ENCODE data around the gene SRSF8. TPM values are rescaled to one million over a fixed set of nuclear protein-coding genes. Genes with fewer than 3 reads are reported as not detected.
"Not testable (repeated sequence)": the region's sequence is repeated elsewhere in the genome, so short reads cannot be mapped to it uniquely, and the experiment has no call there.

SRSF8 gene, protein sequence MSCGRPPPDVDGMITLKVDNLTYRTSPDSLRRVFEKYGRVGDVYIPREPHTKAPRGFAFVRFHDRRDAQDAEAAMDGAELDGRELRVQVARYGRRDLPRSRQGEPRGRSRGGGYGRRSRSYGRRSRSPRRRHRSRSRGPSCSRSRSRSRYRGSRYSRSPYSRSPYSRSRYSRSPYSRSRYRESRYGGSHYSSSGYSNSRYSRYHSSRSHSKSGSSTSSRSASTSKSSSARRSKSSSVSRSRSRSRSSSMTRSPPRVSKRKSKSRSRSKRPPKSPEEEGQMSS
- 10 to 100 TPM; 23.7 to 26.5 TPM for total RNA-seq

DNA sequence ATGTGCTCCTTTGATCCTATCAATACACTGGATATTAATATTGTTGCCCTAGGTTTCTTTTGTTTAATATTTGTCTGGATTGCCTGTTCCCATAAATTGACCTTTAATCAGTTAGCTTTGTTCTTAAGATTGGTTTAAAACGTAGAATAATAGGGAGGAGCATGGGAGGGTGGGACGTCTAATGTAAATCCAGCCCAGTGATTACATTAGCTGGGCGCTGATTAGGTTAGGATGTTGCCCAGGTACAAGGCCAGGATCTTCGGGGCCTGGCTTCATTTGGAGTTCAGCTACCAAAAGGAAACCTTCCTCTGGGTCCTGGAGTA is at the start of gene SRSF8:
SRSF8 (plus strand) TSS at position 204 of the 323 bp plus-strand sequence. CDS start 308 bp downstream, outside the sequence.
- H3K27me3 Mint-ChIP-seq = peaks cover 2% of the 10 kb centered on the region
- CTCF ChIA-PET = interaction anchor here (0.6 to 7.5 kb wide), 21 partner anchors 10 to 725 kb away, joined by 3 to 125 read pairs (median 5); partner anchors contain the start of genes CWC15, ENDOD1, FAM76B and KDM4D
- peaks cover 14% of the 10 kb centered on the region for H3K36me3 Mint-ChIP-seq (ENCODE audit: low read depth)
- no peaks in the 10 kb centered on the region for H3K9me3 Mint-ChIP-seq (ENCODE audit: low read depth)
- peak within 1 kb of the TSS; percentile 92 for H3K27ac Mint-ChIP-seq
- peak within 1 kb of the TSS; percentile 97 for H3K4me3 Mint-ChIP-seq
- peaks cover 24% of the 10 kb centered on the region for H3K4me1 Mint-ChIP-seq
- ATAC-seq (peak; percentile 28), DNase-seq (no peak)
- POLR2A ChIA-PET = interaction anchor here (0.5 to 1.9 kb wide), 5 partner anchors 18 to 725 kb away, joined by 4 to 9 read pairs (median 4); partner anchors contain the start of genes CWC15, ENDOD1 and KDM4D
- intact Hi-C loops (cut with DNase I, micrococcal nuclease) = loop anchor here (5.0 to 10.0 kb wide), 7 partner anchors 71 to 1321 kb away; partner anchors contain the start of genes CCDC82 (in 1 of the 2), FAM76B (in 1 of the 2) and MED17 (in 1 of the 2)

DNA sequence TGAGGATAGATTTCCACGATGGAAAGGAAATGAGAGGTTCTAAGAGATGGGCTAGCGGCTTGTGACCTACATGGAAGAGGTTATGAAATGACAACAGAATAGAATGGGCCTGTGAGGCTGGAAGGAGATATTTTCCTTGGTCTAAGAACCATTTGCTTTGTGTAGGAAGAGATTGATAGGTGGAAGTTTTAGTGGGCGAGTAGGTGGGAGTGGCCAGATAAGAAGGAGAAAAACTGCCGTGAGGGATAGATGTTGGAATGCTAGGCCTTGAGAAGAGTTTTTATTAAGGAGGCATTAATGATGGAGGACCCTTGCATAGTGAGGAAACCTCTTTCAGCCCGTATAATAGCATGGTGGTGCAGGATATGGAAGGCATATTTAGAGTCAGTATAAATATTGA is 45.3 kb upstream of the SRSF8 start:
- H3K9me3 Mint-ChIP-seq (ENCODE audit: low read depth); H3K4me3 Mint-ChIP-seq; ATAC-seq; DNase-seq; POLR2A ChIA-PET; H3K36me3 Mint-ChIP-seq (ENCODE audit: low read depth); intact Hi-C loops (cut with DNase I, micrococcal nuclease); H3K4me1 Mint-ChIP-seq; CTCF ChIA-PET; H3K27ac Mint-ChIP-seq; H3K27me3 Mint-ChIP-seq: not testable (repeated sequence)

DNA sequence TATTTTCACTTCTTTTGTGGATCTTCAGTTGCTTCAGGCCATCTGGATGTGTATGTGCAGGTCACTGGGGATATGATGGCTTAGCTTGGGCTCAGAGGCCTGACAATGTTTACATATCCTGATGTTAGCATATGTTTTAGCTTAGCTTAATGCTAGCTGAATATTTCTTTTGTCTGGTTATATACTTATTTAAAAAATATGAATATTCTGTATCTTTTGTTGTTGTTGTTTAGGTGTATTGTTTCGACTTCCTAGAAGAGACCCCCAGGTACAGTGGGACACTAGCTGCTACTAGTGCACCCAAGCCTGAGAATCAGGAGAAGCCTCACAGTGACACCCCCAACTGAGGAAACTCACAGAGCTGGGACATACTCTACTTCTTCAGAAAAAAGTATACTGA is 41.8 kb upstream of the SRSF8 start, which contains the start of gene KDM4E:
KDM4E (plus strand) TSS at position 301 of the 400 bp plus-strand sequence. CDS start 300 bp downstream, outside the sequence.
- no peak for ATAC-seq
- Mint-ChIP-seq H3K4me3 (no peak within 1 kb of the TSS), H3K27ac (no peak within 1 kb of the TSS), H3K36me3 (ENCODE audit: low read depth) (no peaks in the 10 kb centered on the region), H3K27me3 (no peaks in the 10 kb centered on the region), H3K4me1 (no peaks in the 10 kb centered on the region), H3K9me3 (ENCODE audit: low read depth) (no peaks in the 10 kb centered on the region)
- CTCF ChIA-PET = no interaction called here
- DNase-seq = no peak
- POLR2A ChIA-PET = no interaction called here
- intact Hi-C loops (cut with DNase I, micrococcal nuclease) = loop anchor here (1.0 kb wide), 1 partner anchor 23 kb away; no protein-coding TSS in a partner anchor

DNA sequence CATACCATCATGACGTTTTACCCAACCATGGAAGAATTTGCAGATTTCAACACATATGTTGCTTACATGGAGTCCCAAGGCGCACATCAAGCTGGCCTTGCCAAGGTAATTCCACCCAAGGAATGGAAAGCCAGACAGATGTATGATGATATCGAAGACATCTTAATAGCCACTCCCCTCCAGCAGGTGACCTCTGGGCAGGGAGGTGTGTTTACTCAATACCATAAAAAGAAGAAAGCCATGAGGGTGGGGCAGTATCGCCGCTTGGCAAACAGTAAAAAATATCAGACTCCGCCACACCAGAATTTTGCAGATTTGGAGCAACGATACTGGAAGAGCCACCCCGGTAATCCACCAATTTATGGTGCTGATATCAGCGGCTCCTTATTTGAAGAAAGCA is 41.1 kb upstream of the SRSF8 start:
- H3K36me3 Mint-ChIP-seq (ENCODE audit: low read depth); H3K27ac Mint-ChIP-seq; H3K4me3 Mint-ChIP-seq; POLR2A ChIA-PET; H3K9me3 Mint-ChIP-seq (ENCODE audit: low read depth); H3K4me1 Mint-ChIP-seq; H3K27me3 Mint-ChIP-seq; DNase-seq; ATAC-seq: not testable (repeated sequence)
- intact Hi-C loops (cut with DNase I, micrococcal nuclease) = loop anchor here (1.0 kb wide), 1 partner anchor 23 kb away; no protein-coding TSS in a partner anchor
- CTCF ChIA-PET = interaction anchor here (0.6 kb wide), 1 partner anchor 1324 kb away, joined by 3 read pairs; no protein-coding TSS in a partner anchor

DNA sequence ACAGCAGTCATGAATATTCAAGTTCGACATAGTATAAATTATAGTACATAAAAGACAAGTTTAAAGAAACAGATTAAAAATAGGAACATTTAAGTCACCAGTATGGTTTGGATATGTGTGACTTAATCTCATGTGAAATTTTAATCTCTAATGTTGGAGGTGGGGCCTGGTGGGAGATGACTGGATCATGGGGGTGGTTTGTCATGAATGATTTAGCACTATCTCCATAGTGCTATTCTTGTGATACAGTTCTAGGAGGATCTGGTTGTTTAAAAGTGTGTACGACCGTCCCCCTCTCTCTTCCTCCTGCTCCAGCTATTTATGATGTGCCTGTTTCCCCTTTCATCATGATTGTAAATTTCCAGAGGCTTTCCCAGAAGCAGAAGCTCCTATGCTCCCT is 38.4 kb upstream of the SRSF8 start:
- H3K9me3 Mint-ChIP-seq (ENCODE audit: low read depth) = no peaks in the 10 kb centered on the region
- no peak for ATAC-seq
- H3K4me1 Mint-ChIP-seq = no peaks in the 10 kb centered on the region
- no peak overlapping the region for H3K27ac Mint-ChIP-seq
- POLR2A ChIA-PET = no interaction called here
- CTCF ChIA-PET = no interaction called here
- no peaks in the 10 kb centered on the region for H3K36me3 Mint-ChIP-seq (ENCODE audit: low read depth)
- no peaks in the 10 kb centered on the region for H3K27me3 Mint-ChIP-seq
- DNase-seq = no peak
- no peak overlapping the region for H3K4me3 Mint-ChIP-seq
- intact Hi-C loops (cut with DNase I, micrococcal nuclease) = no loop called here

DNA sequence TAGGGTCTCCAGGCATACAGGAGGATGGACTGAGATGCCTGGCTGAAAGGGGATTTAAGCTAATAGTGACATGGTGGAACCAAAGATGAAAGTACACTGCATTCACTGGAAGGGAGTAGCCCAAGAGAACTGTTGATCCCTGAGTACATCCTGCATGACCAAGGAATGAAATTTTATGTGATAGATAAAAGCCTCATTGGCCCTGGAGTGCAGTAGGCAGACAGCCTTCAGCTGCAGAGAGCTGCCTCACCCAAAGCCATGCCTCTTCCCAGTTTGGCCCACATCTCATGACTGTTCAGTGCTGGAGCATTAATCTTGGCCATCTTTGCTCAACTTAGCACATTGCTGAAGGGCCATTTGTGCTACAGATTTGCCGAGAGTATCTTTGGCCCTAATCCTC is 33.7 kb upstream of the SRSF8 start:
- H3K27me3 Mint-ChIP-seq = peaks cover 11% of the 10 kb centered on the region
- intact Hi-C loops (cut with DNase I, micrococcal nuclease) = no loop called here
- POLR2A ChIA-PET = no interaction called here
- no peaks in the 10 kb centered on the region for H3K36me3 Mint-ChIP-seq (ENCODE audit: low read depth)
- CTCF ChIA-PET = interaction anchor here (1.2 kb wide), 1 partner anchor 11 kb away, joined by 5 read pairs; no protein-coding TSS in a partner anchor
- no peaks in the 10 kb centered on the region for H3K4me1 Mint-ChIP-seq
- no peak overlapping the region for H3K4me3 Mint-ChIP-seq
- ATAC-seq (no peak), DNase-seq (no peak)
- no peak overlapping the region for H3K27ac Mint-ChIP-seq
- H3K9me3 Mint-ChIP-seq (ENCODE audit: low read depth) = no peaks in the 10 kb centered on the region

DNA sequence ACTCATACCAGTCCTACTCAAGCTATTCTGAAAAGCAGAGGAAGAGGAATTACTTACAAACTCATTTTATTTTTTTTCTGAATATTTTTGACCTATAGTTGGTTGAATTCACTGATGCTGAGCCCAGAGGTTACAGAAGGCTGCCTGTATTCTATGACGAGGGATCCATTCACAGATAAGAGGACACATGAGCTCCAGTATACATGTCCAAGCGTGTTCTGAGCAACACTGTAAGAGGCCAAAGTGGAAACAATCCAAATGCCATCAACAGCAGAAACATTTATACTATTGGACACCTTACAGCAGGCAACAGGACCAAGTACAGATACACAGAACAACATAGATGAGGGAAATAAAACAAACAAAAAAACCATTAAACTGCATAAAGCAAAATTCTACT is 31.4 kb upstream of the SRSF8 start:
- no peaks in the 10 kb centered on the region for H3K4me1 Mint-ChIP-seq
- intact Hi-C loops (cut with DNase I, micrococcal nuclease) = no loop called here
- H3K27ac Mint-ChIP-seq = no peak overlapping the region
- no peaks in the 10 kb centered on the region for H3K9me3 Mint-ChIP-seq (ENCODE audit: low read depth)
- peaks cover 16% of the 10 kb centered on the region for H3K27me3 Mint-ChIP-seq
- POLR2A ChIA-PET = no interaction called here
- no peak for ATAC-seq
- H3K4me3 Mint-ChIP-seq = no peak overlapping the region
- DNase-seq = no peak
- CTCF ChIA-PET = no interaction called here
- no peaks in the 10 kb centered on the region for H3K36me3 Mint-ChIP-seq (ENCODE audit: low read depth)

DNA sequence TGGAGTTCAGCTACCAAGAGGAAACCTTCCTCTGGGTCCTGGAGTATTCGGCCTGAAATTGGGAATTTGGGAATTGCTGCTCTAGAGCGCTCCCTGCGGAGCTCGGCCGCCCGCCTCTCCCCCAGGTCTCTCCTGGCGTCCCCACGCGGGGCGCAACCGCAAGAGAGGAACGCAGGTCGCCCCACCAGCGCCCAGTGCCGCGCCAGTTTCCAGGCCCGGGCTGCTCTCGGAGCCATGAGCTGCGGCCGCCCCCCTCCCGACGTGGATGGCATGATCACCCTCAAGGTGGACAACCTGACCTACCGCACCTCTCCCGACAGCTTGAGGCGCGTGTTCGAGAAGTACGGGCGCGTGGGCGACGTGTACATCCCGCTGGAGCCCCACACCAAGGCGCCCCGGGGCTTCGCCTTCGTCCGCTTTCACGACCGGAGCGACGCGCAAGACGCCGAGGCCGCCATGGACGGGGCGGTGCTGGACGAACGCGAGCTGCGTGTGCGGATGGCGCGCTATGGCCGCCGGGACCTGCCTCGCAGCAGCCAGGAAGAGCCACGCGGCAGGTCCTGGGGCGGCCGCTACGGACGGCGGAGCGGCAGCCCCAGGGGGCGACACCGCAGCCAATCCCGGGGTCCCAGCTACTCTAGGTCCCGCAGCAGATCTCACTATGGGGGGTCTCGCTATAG is 29.2 kb upstream of the SRSF8 start:
- CTCF ChIA-PET = interaction anchor here (0.7 kb wide), 1 partner anchor 24 kb away, joined by 3 read pairs; no protein-coding TSS in a partner anchor

DNA sequence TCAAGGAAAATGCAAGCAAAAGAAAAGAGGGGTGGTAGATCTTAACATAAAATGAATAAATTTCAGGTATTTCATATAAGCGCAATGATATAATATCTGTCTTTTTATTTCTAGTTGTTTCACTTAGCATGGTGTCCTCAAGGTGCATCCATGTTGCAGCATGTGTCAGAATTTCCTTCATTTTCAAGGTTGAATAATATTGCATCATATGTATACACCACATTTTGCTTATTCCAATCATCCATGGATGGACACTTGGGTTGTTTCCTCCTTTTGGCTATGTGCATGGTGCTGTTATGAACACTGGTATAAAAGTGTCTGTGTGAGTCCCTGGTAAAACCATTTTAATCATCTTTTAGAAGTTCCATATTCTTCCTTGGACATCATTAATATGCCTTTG is 24.5 kb upstream of the SRSF8 start:
- no peak overlapping the region for H3K27ac Mint-ChIP-seq
- POLR2A ChIA-PET = no interaction called here
- no peak overlapping the region for H3K4me3 Mint-ChIP-seq
- no peaks in the 10 kb centered on the region for H3K36me3 Mint-ChIP-seq (ENCODE audit: low read depth)
- H3K4me1 Mint-ChIP-seq = no peaks in the 10 kb centered on the region
- intact Hi-C loops (cut with DNase I, micrococcal nuclease) = no loop called here
- CTCF ChIA-PET = interaction anchor here (0.6 to 0.9 kb wide), 2 partner anchors 25 to 145 kb away, joined by 3 read pairs; no protein-coding TSS in a partner anchor
- H3K9me3 Mint-ChIP-seq (ENCODE audit: low read depth) = no peaks in the 10 kb centered on the region
- ATAC-seq = no peak
- H3K27me3 Mint-ChIP-seq = peaks cover 22% of the 10 kb centered on the region
- DNase-seq = no peak

More for the DNA sequence above, 29.2 kb upstream of the SRSF8 start:
- H3K9me3 Mint-ChIP-seq (ENCODE audit: low read depth); H3K4me1 Mint-ChIP-seq; H3K36me3 Mint-ChIP-seq (ENCODE audit: low read depth); H3K27ac Mint-ChIP-seq; intact Hi-C loops (cut with DNase I, micrococcal nuclease); H3K4me3 Mint-ChIP-seq; POLR2A ChIA-PET: not testable (repeated sequence)
- H3K27me3 Mint-ChIP-seq = peaks cover 20% of the 10 kb centered on the region
- DNase-seq (peak; percentile 16), ATAC-seq (peak; percentile 39)

DNA sequence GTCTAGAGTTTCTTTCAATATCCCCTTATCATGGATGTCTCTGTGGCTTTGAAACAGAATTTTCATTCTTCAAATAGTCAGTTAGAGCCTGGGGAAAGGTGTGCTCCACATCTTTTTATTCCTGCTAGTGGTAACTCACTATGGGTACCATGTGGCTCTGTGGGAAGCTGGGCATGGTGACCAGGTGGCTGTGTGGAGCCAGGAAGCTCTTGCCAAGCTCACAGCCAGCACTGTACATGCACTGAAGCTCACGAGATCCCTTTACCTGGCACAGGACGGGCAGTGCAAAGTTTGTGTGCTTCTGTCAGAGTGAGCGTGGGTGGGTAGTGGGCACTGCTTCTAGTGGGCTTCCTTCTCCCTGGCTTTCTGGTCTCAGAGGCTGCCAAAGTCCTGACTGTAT is 23.8 kb upstream of the SRSF8 start:
- no peak for DNase-seq
- Mint-ChIP-seq H3K4me3 (no peak overlapping the region), H3K9me3 (ENCODE audit: low read depth) (no peaks in the 10 kb centered on the region), H3K36me3 (ENCODE audit: low read depth) (no peaks in the 10 kb centered on the region), H3K4me1 (no peaks in the 10 kb centered on the region), H3K27me3 (peaks cover 22% of the 10 kb centered on the region), H3K27ac (no peak overlapping the region)
- no peak for ATAC-seq
- CTCF ChIA-PET = no interaction called here
- intact Hi-C loops (cut with DNase I, micrococcal nuclease) = no loop called here
- POLR2A ChIA-PET = no interaction called here

DNA sequence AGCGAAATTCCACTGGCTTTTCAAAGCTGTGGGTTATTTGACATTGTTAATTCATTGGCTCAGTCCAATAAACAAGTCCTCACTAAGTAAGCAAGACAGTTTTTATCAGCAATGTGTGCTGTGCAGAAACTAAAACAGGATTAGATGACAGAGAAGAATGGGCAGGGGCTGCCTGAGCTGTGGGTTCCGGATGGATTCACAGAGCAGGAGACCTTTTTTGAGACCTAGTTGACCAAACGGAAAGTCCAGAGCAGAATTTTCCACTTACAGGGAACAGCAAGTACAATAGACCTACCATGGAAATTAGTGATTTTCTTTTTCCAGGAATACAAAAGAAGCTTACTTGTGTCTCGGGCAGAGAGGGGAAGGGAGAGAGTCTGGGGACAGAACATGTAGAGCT is 22.7 kb upstream of the SRSF8 start:
- H3K27ac Mint-ChIP-seq = no peak overlapping the region
- POLR2A ChIA-PET = no interaction called here

DNA sequence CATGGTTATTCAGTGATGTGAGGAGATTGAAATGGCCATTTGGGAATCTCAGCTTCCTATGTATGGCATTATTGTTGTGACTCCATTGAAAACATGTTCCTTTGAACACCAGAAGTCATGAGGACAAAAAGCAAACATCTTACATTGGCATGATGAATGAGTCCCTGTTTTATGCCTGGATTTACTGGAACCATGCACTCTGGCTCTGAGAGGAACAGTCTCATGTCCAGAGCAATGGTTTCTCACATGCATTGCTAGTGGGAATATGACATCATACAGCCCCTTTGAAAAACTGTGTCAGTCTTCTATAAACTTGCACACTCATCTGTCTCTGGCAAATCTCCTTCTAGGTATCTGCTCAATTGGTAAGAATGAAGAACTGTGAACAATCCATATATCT is 20.9 kb upstream of the SRSF8 start:
- intact Hi-C loops (cut with DNase I, micrococcal nuclease) = no loop called here
- ATAC-seq = no peak
- H3K4me3 Mint-ChIP-seq = no peak overlapping the region
- H3K27me3 Mint-ChIP-seq = peaks cover 15% of the 10 kb centered on the region
- no peak overlapping the region for H3K27ac Mint-ChIP-seq
- no peak for DNase-seq
- H3K4me1 Mint-ChIP-seq = no peaks in the 10 kb centered on the region
- POLR2A ChIA-PET = no interaction called here
- CTCF ChIA-PET = no interaction called here
- H3K36me3 Mint-ChIP-seq (ENCODE audit: low read depth) = no peaks in the 10 kb centered on the region
- H3K9me3 Mint-ChIP-seq (ENCODE audit: low read depth) = no peaks in the 10 kb centered on the region

More for the DNA sequence above, 22.7 kb upstream of the SRSF8 start:
- Mint-ChIP-seq H3K4me1 (no peaks in the 10 kb centered on the region), H3K4me3 (no peak overlapping the region), H3K9me3 (ENCODE audit: low read depth) (no peaks in the 10 kb centered on the region), H3K36me3 (ENCODE audit: low read depth) (no peaks in the 10 kb centered on the region), H3K27me3 (peaks cover 15% of the 10 kb centered on the region)
- intact Hi-C loops (cut with DNase I, micrococcal nuclease) = no loop called here
- DNase-seq = no peak
- no peak for ATAC-seq
- CTCF ChIA-PET = interaction anchor here (0.8 to 1.4 kb wide), 3 partner anchors 12 to 23 kb away, joined by 3 to 6 read pairs (median 5); no protein-coding TSS in a partner anchor

All from activated CD4-positive, alpha-beta T cell treated with anti-CD3 and anti-CD28 coated beads for 36 hours (primary cell).